Panc1 (cell line): ENCODE results near the gene SCAMP5. TPM values are rescaled to one million over a fixed set of nuclear protein-coding genes. Genes with fewer than 3 reads are reported as not detected.

ENCODE experiments used
- ATAC-seq: fragments of 200-7000 bp; cut with Tn5 transposase; 2 replicates; pipeline ENCODE4 v1.9.1; 2020; ENCODE audit warnings: mild to moderate bottlenecking, moderate library complexity
- BruUV-seq: library from RNA; stranded (reverse); fragments of 400-500 nt; replicated peaks from 2 replicates; lab custom pipeline; 2021; lab: Mats Ljungman, UMichigan
- CTCF ChIA-PET: fragments of 300-600 bp; sonication (Branson Sonifier 250); formaldehyde crosslinking; loops from one replicate; lab custom pipeline; 2022; ENCODE audit warnings: antibody characterized with exemption; lab: Charles Lee
- POLR2A ChIA-PET: fragments of 300-600 bp; sonication (Branson Sonifier 250); formaldehyde crosslinking; loops from one replicate; lab custom pipeline; 2022; ENCODE audit warnings: antibody characterized with exemption; lab: Charles Lee
- DNase-seq: peaks from one replicate; pipeline ENCODE4 v3.0.0-alpha.2; 2010; ENCODE audit warnings: low read depth, low spot score
- H3K27ac ChIP-seq: 2 replicates; pipeline ENCODE4 v1.5.1; 2011; ENCODE audit warnings: mild to moderate bottlenecking, low read length, inconsistent platforms
- H3K27me3 ChIP-seq: fragments of 200-500 bp; sonication (Bioruptor generic); 2 replicates; pipeline ENCODE4 v1.6.0; 2014; ENCODE audit warnings: low read length, inconsistent platforms; ENCODE audit not compliant: control insufficient read depth, insufficient read depth
- H3K36me3 ChIP-seq: fragments of 200-500 bp; sonication (Bioruptor generic); 2 replicates; pipeline ENCODE4 v1.5.1; 2014; ENCODE audit warnings: inconsistent platforms, mild to moderate bottlenecking, low read length, moderate library complexity; ENCODE audit not compliant: control insufficient read depth, insufficient read depth
- H3K4me1 ChIP-seq: 2 replicates; pipeline ENCODE4 v1.5.1; 2011; ENCODE audit warnings: inconsistent platforms, mild to moderate bottlenecking, low read length, moderate library complexity; ENCODE audit not compliant: control insufficient read depth, insufficient read depth
- H3K4me3 ChIP-seq, 2 experiments: 2 replicates each; pipeline ENCODE4 v1.5.1; 2011 to 2012; ENCODE audit warnings: low read depth in 2 of 2, low read length in 2 of 2, mild to moderate bottlenecking in 2 of 2, inconsistent platforms in 1 of 2, moderate library complexity in 1 of 2
- H3K9me3 ChIP-seq: fragments of 200-500 bp; sonication (Bioruptor generic); 2 replicates; pipeline ENCODE4 v1.5.1; 2014; ENCODE audit warnings: low read depth, mild to moderate bottlenecking, inconsistent platforms, low read length, moderate library complexity; ENCODE audit not compliant: control insufficient read depth, insufficient read depth
- CTCF ChIP-seq: fragments of 450-650 bp; IDR thresholded peaks from 2 replicates; pipeline ENCODE4 v1.5.1; 2017; ENCODE audit warnings: mild to moderate bottlenecking
- POLR2AphosphoS5 ChIP-seq: IDR thresholded peaks from 2 replicates; pipeline ENCODE4 v1.6.1; 2012; ENCODE audit warnings: mild to moderate bottlenecking, low read depth, low read length, moderate library complexity
- SIN3A ChIP-seq: IDR thresholded peaks from 2 replicates; pipeline ENCODE4 v1.6.1; 2012; ENCODE audit warnings: low read depth, mild to moderate bottlenecking, low read length, moderate library complexity, borderline replicate concordance; ENCODE audit not compliant: insufficient read depth
- TCF7L2 ChIP-seq: IDR thresholded peaks from 2 replicates; pipeline ENCODE4 v1.6.1; 2011; ENCODE audit warnings: mild to moderate bottlenecking, low read depth, low read length, inconsistent platforms
- in situ Hi-C: cut with HindIII; loops from 2 replicates; pipeline ENCODE4 v1.10.0; 2016; ENCODE audit warnings: low sequenced_read_pairs, low pct_unique_long_range_greater_than_20kb
- intact Hi-C: fragments of 100-400 bp; cut with micrococcal nuclease; formaldehyde crosslinking; loops from one replicate; pipeline ENCODE4 v1.10.0; 2022; ENCODE audit not compliant: unreplicated experiment
- total RNA-seq: library from RNA; stranded (reverse); gene quantifications from one replicate; pipeline ENCODE4 v1.2.1, GENCODE V29; 2021; ENCODE audit not compliant: unreplicated experiment
- TF ChIP-seq, protein P1 (sequence below), 2 experiments: IDR thresholded peaks; 2 replicates each; pipeline ENCODE4 v1.6.1; 2011 to 2012; ENCODE audit warnings: low read depth in 2 of 2, control low read depth in 1 of 2, low read length in 1 of 2, mild to moderate bottlenecking in 1 of 2, moderate library complexity in 1 of 2; ENCODE audit not compliant: insufficient read depth in 1 of 2

Gene SCAMP5
- total RNA-seq, 1 experiment from 2014 or later = 11.2 TPM

GRCh38 chr15:74951006-74951405 lies 44.4 kb upstream of the SCAMP5 start:
- in situ Hi-C loops (no loop called here), intact Hi-C loops (loop anchor here (10.0 kb wide), 1 partner anchor 176 kb away; no protein-coding TSS in a partner anchor)
- no peaks in the 10 kb centered on the region for H3K27me3 ChIP-seq
- H3K4me1 ChIP-seq = peaks cover 25% of the 10 kb centered on the region
- ChIA-PET POLR2A (interaction anchor here (0.6 kb wide), 1 partner anchor 13 kb away, joined by 3 read pairs; the partner anchor contains the start of gene COX5A), CTCF (interaction anchor here (0.5 to 2.4 kb wide), 11 partner anchors 12 to 799 kb away, joined by 3 to 12 read pairs (median 4); no protein-coding TSS in a partner anchor)
- H3K4me3 ChIP-seq = no peak overlapping the region
- BruUV-seq = no TSS peak
- no peaks in the 10 kb centered on the region for H3K9me3 ChIP-seq
- no peaks in the 10 kb centered on the region for H3K36me3 ChIP-seq
- DNase-seq (no peak), ATAC-seq (peak; percentile 31)
- TF ChIP-seq POLR2AphosphoS5 = no peak
- TF ChIP-seq, protein P1, sequence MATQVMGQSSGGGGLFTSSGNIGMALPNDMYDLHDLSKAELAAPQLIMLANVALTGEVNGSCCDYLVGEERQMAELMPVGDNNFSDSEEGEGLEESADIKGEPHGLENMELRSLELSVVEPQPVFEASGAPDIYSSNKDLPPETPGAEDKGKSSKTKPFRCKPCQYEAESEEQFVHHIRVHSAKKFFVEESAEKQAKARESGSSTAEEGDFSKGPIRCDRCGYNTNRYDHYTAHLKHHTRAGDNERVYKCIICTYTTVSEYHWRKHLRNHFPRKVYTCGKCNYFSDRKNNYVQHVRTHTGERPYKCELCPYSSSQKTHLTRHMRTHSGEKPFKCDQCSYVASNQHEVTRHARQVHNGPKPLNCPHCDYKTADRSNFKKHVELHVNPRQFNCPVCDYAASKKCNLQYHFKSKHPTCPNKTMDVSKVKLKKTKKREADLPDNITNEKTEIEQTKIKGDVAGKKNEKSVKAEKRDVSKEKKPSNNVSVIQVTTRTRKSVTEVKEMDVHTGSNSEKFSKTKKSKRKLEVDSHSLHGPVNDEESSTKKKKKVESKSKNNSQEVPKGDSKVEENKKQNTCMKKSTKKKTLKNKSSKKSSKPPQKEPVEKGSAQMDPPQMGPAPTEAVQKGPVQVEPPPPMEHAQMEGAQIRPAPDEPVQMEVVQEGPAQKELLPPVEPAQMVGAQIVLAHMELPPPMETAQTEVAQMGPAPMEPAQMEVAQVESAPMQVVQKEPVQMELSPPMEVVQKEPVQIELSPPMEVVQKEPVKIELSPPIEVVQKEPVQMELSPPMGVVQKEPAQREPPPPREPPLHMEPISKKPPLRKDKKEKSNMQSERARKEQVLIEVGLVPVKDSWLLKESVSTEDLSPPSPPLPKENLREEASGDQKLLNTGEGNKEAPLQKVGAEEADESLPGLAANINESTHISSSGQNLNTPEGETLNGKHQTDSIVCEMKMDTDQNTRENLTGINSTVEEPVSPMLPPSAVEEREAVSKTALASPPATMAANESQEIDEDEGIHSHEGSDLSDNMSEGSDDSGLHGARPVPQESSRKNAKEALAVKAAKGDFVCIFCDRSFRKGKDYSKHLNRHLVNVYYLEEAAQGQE (IDR thresholded peaks at IDR 0.05; ENCODE audit: insufficient read depth in 1 of 2, low read depth in 2 of 2, low read length in 1 of 2) = no peak
- no peak for TF ChIP-seq SIN3A
- H3K27ac ChIP-seq = no peak overlapping the region

DNA sequence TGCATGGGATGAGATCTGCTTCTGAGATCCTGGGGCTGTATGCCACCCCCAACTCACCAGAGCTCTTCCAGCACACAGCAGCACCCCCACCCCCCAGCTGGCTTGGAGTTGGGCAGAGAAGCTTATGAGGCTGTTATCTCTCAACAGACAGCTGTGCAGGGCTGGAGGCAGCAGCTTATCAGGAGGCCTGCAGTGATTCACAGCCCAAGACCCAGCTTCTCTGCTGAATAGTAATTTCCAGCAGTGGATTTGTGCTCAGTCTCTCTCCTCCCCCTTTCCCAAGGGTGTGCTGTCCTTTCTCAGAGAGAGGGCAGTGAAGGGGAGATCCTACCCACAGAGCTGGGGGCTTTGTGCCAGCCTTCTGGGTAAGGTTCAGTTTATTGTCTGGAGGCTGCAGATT lies 40.8 kb upstream of the SCAMP5 start:
- intact Hi-C loops = loop anchor here (10.0 kb wide), 1 partner anchor 180 kb away; no protein-coding TSS in a partner anchor
- CTCF ChIA-PET = no interaction called here
- H3K27me3 ChIP-seq = no peaks in the 10 kb centered on the region
- H3K36me3 ChIP-seq = no peaks in the 10 kb centered on the region
- H3K27ac ChIP-seq = peak overlapping the region; percentile 96
- peaks cover 26% of the 10 kb centered on the region for H3K4me1 ChIP-seq
- TF ChIP-seq POLR2AphosphoS5 (no peak), SIN3A (no peak), TCF7L2 (no peak), CTCF (no peak)
- TF ChIP-seq, protein P1 (IDR thresholded peaks at IDR 0.05; ENCODE audit: insufficient read depth in 1 of 2, low read depth in 2 of 2, low read length in 1 of 2) = no peak
- no TSS peak for BruUV-seq
- POLR2A ChIA-PET = interaction anchor here (1.2 kb wide), 1 partner anchor 250 kb away, joined by 3 read pairs; no protein-coding TSS in a partner anchor
- H3K4me3 ChIP-seq = peak overlapping the region; percentile 79 to 96
- in situ Hi-C loops = no loop called here
- no peak for DNase-seq
- ATAC-seq = no peak
- no peaks in the 10 kb centered on the region for H3K9me3 ChIP-seq
